ENCODE measurements around the gene TUBGCP2.

Gene TUBGCP2

DNA sequence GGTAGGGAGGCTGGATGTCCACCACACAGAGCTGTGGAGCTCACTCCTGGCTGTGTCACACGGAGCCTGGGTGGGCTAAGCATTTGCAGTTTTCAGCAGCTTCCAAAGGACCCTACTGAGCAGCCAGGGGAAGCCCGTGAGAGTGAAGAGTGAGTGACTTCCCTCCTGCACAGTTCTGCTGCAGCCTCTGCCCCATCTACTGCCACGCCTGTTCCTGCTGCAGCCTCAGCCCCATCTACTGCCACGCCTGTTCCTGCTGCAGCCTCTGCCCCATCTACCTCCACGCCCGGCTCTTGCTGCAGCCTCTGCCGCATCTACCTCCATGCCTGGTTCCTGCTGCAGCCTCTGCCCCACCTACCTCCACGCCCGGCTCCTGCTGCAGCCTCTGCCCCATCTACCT lies 44.2 kb downstream of the TUBGCP2 start:
- TF ChIP-seq, protein P1, sequence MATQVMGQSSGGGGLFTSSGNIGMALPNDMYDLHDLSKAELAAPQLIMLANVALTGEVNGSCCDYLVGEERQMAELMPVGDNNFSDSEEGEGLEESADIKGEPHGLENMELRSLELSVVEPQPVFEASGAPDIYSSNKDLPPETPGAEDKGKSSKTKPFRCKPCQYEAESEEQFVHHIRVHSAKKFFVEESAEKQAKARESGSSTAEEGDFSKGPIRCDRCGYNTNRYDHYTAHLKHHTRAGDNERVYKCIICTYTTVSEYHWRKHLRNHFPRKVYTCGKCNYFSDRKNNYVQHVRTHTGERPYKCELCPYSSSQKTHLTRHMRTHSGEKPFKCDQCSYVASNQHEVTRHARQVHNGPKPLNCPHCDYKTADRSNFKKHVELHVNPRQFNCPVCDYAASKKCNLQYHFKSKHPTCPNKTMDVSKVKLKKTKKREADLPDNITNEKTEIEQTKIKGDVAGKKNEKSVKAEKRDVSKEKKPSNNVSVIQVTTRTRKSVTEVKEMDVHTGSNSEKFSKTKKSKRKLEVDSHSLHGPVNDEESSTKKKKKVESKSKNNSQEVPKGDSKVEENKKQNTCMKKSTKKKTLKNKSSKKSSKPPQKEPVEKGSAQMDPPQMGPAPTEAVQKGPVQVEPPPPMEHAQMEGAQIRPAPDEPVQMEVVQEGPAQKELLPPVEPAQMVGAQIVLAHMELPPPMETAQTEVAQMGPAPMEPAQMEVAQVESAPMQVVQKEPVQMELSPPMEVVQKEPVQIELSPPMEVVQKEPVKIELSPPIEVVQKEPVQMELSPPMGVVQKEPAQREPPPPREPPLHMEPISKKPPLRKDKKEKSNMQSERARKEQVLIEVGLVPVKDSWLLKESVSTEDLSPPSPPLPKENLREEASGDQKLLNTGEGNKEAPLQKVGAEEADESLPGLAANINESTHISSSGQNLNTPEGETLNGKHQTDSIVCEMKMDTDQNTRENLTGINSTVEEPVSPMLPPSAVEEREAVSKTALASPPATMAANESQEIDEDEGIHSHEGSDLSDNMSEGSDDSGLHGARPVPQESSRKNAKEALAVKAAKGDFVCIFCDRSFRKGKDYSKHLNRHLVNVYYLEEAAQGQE (IDR thresholded peaks at IDR 0.05; ENCODE audit: insufficient read depth in 1 of 2, low read depth in 2 of 2, low read length in 2 of 2): no peak
- TF ChIP-seq SIN3A (IDR thresholded peaks at IDR 0.05; ENCODE audit: borderline replicate concordance, insufficient read depth, low read length) (no peak), FOXP2 (optimal IDR thresholded peaks at IDR 0.05; ENCODE audit: borderline replicate concordance, extremely low read depth, extremely low read length, insufficient read depth) (no peak), POLR2AphosphoS5 (IDR thresholded peaks at IDR 0.05; ENCODE audit: low read depth, low read length) (no peak), TAF1 (IDR thresholded peaks at IDR 0.05; ENCODE audit: borderline replicate concordance, insufficient read depth, low read length) (no peak)

- TF ChIP-seq FOXP2 (optimal IDR thresholded peaks at IDR 0.05; ENCODE audit: borderline replicate concordance, extremely low read depth, extremely low read length, insufficient read depth) (no peak), TAF1 (IDR thresholded peaks at IDR 0.05; ENCODE audit: borderline replicate concordance, insufficient read depth, low read length) (no peak)
Measured at GRCh38 chr10:133263674-133264073, 45.0 kb downstream of the TUBGCP2 start.

GRCh38 chr10:133262696-133263095 lies 46.0 kb downstream of the TUBGCP2 start:
- TF ChIP-seq, protein P1 (IDR thresholded peaks at IDR 0.05; ENCODE audit: insufficient read depth in 1 of 2, low read depth in 2 of 2, low read length in 2 of 2): no peak

DNA sequence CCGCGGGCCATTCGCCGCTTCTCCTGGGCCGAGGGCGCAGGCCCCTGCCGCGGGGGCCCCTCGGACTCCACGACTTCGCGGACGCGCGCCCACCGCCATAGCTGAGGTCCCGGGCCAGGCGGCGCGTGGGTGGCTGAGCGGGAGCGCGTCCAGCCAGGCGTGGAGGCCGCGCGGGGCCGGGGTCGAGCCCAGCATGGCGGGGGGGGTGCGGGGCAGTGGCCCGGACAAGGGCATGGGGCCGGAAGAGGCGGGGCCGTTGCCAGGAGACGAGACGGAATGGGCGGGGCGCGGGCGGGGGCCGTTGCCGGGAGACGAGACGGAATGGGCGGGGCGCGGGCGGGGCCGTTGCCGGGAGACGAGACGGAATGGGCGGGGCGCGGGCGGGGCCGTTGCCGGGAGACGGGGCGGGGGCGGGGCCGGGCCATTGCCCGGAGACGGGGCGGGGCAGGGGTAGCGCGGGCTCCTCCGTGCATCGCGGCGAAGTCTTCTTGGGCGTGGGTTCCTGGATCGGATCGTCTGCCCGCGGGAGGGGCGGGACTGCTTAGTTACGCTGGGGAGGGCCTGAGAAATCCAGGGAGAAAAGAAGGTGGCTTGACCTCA lies 46.8 kb downstream of the TUBGCP2 start:
- no peak for TF ChIP-seq SIN3A (IDR thresholded peaks at IDR 0.05; ENCODE audit: borderline replicate concordance, insufficient read depth, low read length)
- peak; percentile 14 for TF ChIP-seq FOXP2 (optimal IDR thresholded peaks at IDR 0.05; ENCODE audit: borderline replicate concordance, extremely low read depth, extremely low read length, insufficient read depth)

DNA sequence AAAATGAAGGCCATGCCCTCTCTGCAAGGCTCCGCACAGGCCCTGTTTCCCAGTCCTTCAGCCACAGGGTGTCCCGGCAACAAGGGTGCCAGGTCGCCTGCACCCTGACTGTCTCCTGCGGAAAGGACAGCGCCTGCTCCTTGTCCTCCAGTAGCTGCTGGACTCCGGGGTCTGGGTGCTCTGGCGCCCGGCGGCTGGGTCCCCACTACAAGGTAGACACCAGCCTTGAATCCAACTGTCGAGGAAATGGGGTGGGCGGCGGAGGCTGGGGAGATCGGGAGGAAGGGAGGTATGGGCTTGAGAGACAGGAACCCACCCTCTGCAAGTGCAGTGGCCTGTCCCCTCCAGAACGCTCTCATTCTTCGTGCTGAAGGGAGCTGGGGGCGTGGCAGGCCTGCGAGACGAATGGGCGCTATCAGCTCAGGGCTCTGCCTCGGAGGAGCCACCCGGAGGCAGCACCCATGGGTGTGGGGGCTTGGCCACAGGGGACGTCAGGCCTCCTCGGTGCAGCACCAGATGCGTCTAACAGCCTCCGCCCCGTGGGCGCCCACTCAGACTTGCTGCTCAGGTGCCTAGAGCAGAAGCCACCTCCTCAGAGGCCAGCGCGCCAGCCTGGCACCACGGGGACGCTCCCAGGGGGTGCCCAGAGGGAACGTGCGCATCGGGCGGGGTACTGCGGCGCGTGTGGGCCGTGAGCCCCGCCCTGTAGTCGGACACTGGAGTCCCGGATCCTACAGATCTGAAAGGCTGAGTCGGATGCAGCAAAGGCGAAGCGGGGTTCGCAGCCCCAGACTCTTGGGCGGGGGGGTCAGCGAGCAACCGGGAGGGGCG lies 47.6 kb downstream of the TUBGCP2 start:
- TF ChIP-seq TAF1 (IDR thresholded peaks at IDR 0.05; ENCODE audit: borderline replicate concordance, insufficient read depth, low read length) (no peak), POLR2AphosphoS5 (IDR thresholded peaks at IDR 0.05; ENCODE audit: low read depth, low read length) (no peak), SIN3A (IDR thresholded peaks at IDR 0.05; ENCODE audit: borderline replicate concordance, insufficient read depth, low read length) (no peak), FOXP2 (optimal IDR thresholded peaks at IDR 0.05; ENCODE audit: borderline replicate concordance, extremely low read depth, extremely low read length, insufficient read depth) (no peak)

- TF ChIP-seq TAF1 (IDR thresholded peaks at IDR 0.05; ENCODE audit: borderline replicate concordance, insufficient read depth, low read length) (no peak), FOXP2 (optimal IDR thresholded peaks at IDR 0.05; ENCODE audit: borderline replicate concordance, extremely low read depth, extremely low read length, insufficient read depth) (no peak), SIN3A (IDR thresholded peaks at IDR 0.05; ENCODE audit: borderline replicate concordance, insufficient read depth, low read length) (no peak), POLR2AphosphoS5 (IDR thresholded peaks at IDR 0.05; ENCODE audit: low read depth, low read length) (no peak)
- TF ChIP-seq, protein P1 (IDR thresholded peaks at IDR 0.05; ENCODE audit: insufficient read depth in 1 of 2, low read depth in 2 of 2, low read length in 2 of 2): no peak
Measured at GRCh38 chr10:133259602-133259989, 49.1 kb downstream of the TUBGCP2 start.
